Testis (tissue), 3 donors: ENCODE results near the gene PDE4C. TPM values are rescaled to one million over a fixed set of nuclear protein-coding genes. Genes with fewer than 3 reads are reported as not detected.

Experiments used
- DNase-seq: peaks from one replicate; pipeline ENCODE4 v3.0.0-alpha.2; 2019
- H3K27ac ChIP-seq, 2 donors: fragments of 200-600 bp; sonication (generic); one replicate each; pipeline ENCODE4 v1.5.1; 2019
- H3K27me3 ChIP-seq: fragments of 200-600 bp; sonication (generic); one replicate; pipeline ENCODE4 v1.5.1; 2019
- H3K36me3 ChIP-seq: fragments of 200-600 bp; sonication (generic); one replicate; pipeline ENCODE4 v1.5.1; 2017; ENCODE audit warnings: low read depth; ENCODE audit errors: missing control alignments
- H3K4me1 ChIP-seq: fragments of 200-600 bp; sonication (generic); one replicate; pipeline ENCODE4 v1.5.1; 2019
- H3K4me3 ChIP-seq, 2 donors: fragments of 200-600 bp; sonication (generic); one replicate each; pipeline ENCODE4 v1.5.1; 2017 to 2019
- H3K9me3 ChIP-seq: fragments of 200-600 bp; sonication (generic); one replicate; pipeline ENCODE4 v1.5.1; 2017
- CTCF ChIP-seq, 3 experiments: fragments of 450-650 bp in 2 of 3; fragments of 200-600 bp in 1 of 3; sonication (generic) in 1 of 3; IDR thresholded peaks; one replicate each; pipeline ENCODE4 v1.5.1; 2016 to 2019; ENCODE audit warnings: antibody characterized with exemption in 3 of 3, mild to moderate bottlenecking in 2 of 3, moderate library complexity in 1 of 3
- POLR2A ChIP-seq: fragments of 450-650 bp; IDR thresholded peaks from one replicate; pipeline ENCODE4 v1.6.1; 2017; ENCODE audit warnings: antibody characterized with exemption, mild to moderate bottlenecking, moderate library complexity
- WGBS, 2 donors: methylation state at CpG; one replicate each; pipeline ENCODE4 v1.1.5; 2018; 5-methylcytosine and 5-hydroxymethylcytosine counted together
- intact Hi-C: fragments of 100-400 bp; cut with DNase I; formaldehyde crosslinking; loops from one replicate; pipeline ENCODE4 v1.15.1; 2023; ENCODE audit warnings: low total_unique reads
- polyA plus RNA-seq: library from polyadenylated mRNA; stranded (reverse); fragments of 350-450 nt; fragmentation: Illumina TruSeq; extraction: RNeasy Lipid Tissue Mini Kit (QIAGEN cat#74804); gene quantifications from one replicate; pipeline ENCODE4 v1.2.3, GENCODE V29; 2014; ENCODE audit warnings: low read depth, low replicate concordance; ENCODE audit not compliant: insufficient read depth
- total RNA-seq, 2 donors: library from RNA; depleted of rRNA; stranded (reverse); fragments of >200 nt; gene quantifications; one replicate each; pipeline ENCODE4 v1.2.3, GENCODE V29; 2016

Gene PDE4C
- total and polyA plus RNA-seq, 3 donors from 2014 or later: 5.7 to 19.5 (median 7.1) TPM

- Histone ChIP-seq H3K4me1 (no peaks in the 10 kb centered on the region), H3K36me3 (no peaks in the 10 kb centered on the region), H3K9me3 (no peaks in the 10 kb centered on the region), H3K27me3 (no peaks in the 10 kb centered on the region), H3K27ac (no peak overlapping the region), H3K4me3 (no peak overlapping the region)
- intact Hi-C loops: loop anchor here (5.0 kb wide), 1 partner anchor 134 kb away; no protein-coding TSS in a partner anchor
- peak; percentile 85 for DNase-seq
- TF ChIP-seq POLR2A: no peak
- TF ChIP-seq CTCF (IDR thresholded peaks at IDR 0.05): peak; percentile 96 to 98 (median 97)
- WGBS, 2 donors: 17 to 22% methylated on average over 14 to 23 of the region's 23 CpGs
These were observed 25.5 kb upstream of the PDE4C start for GRCh38 chr19:18251587-18252369.

GRCh38 chr19:18249834-18250233 lies 23.6 kb upstream of the PDE4C start:
- intact Hi-C loops: loop anchor here (5.0 kb wide), 1 partner anchor 133 kb away; no protein-coding TSS in a partner anchor
- no peaks in the 10 kb centered on the region for H3K9me3 ChIP-seq
- TF ChIP-seq CTCF (IDR thresholded peaks at IDR 0.05): no peak
- TF ChIP-seq POLR2A: no peak
- 88 to 98% methylated on average over 5 of the region's 5 CpGs for WGBS, 2 donors
- no peaks in the 10 kb centered on the region for H3K36me3 ChIP-seq
- H3K27ac ChIP-seq: no peak overlapping the region
- H3K4me3 ChIP-seq: no peak overlapping the region
- H3K4me1 ChIP-seq: no peaks in the 10 kb centered on the region
- H3K27me3 ChIP-seq: no peaks in the 10 kb centered on the region
- no peak for DNase-seq

- 66 to 78% methylated on average over 7 of the region's 7 CpGs for WGBS, 2 donors
- no peaks in the 10 kb centered on the region for H3K36me3 ChIP-seq
- H3K9me3 ChIP-seq: no peaks in the 10 kb centered on the region
- TF ChIP-seq POLR2A (no peak), CTCF (IDR thresholded peaks at IDR 0.05) (no peak)
- H3K4me1 ChIP-seq: no peaks in the 10 kb centered on the region
- H3K27ac ChIP-seq: no peak overlapping the region
- no peak overlapping the region for H3K4me3 ChIP-seq
- intact Hi-C loops: no loop called here
- no peak for DNase-seq
- no peaks in the 10 kb centered on the region for H3K27me3 ChIP-seq
These were observed 19.1 kb upstream of the PDE4C start for GRCh38 chr19:18245297-18245696.

GRCh38 chr19:18239303-18239702 lies 13.1 kb upstream of the PDE4C start:
- H3K36me3 ChIP-seq: no peaks in the 10 kb centered on the region
- no peak overlapping the region for H3K4me3 ChIP-seq
- WGBS, 2 donors: 27 to 36% methylated on average over 12 of the region's 12 CpGs
- H3K4me1 ChIP-seq: no peaks in the 10 kb centered on the region
- H3K27ac ChIP-seq: no peak overlapping the region
- H3K9me3 ChIP-seq: no peaks in the 10 kb centered on the region
- TF ChIP-seq POLR2A (no peak), CTCF (IDR thresholded peaks at IDR 0.05) (no peak)
- no peaks in the 10 kb centered on the region for H3K27me3 ChIP-seq
- intact Hi-C loops: no loop called here
- peak; percentile 26 for DNase-seq

GRCh38 chr19:18234194-18234593 lies 8.0 kb upstream of the PDE4C start:
- 38 to 44% methylated on average over 4 to 6 of the region's 6 CpGs for WGBS, 2 donors
- no peaks in the 10 kb centered on the region for H3K27me3 ChIP-seq
- intact Hi-C loops: no loop called here

More at GRCh38 chr19:18234194-18234593, 8.0 kb upstream of the PDE4C start:
- DNase-seq: no peak
- H3K9me3 ChIP-seq: no peaks in the 10 kb centered on the region
- no peaks in the 10 kb centered on the region for H3K36me3 ChIP-seq
- no peak for TF ChIP-seq POLR2A
- TF ChIP-seq CTCF (IDR thresholded peaks at IDR 0.05): no peak
- H3K27ac ChIP-seq: no peak overlapping the region
- no peak overlapping the region for H3K4me3 ChIP-seq
- peaks cover 9% of the 10 kb centered on the region for H3K4me1 ChIP-seq
